Measurements from ENCODE around the gene HDAC4.

DNA sequence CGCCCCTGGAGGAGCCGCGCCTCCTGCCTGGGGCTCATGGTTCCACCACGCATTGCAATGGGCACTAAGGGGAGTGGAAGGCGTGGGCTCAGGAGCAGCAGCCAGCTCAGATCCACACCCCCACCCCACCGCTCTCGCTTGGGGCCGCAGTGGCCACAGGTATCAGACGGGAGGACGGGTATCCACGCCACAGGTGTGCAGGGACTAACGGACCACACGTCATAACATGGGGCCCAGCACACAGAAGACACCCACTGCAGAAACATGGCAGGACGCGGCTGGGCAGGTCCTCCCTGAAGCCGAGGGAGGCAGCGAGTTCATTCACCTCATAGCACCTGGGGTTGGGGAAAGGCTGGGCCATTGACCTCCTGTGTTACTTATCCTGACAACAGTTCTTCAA, 13.0 kb downstream of the HDAC4 start:
- no peak for TF ChIP-seq FOXK2 (IDR thresholded peaks at IDR 0.05)
- TF ChIP-seq FOXM1 (IDR thresholded peaks at IDR 0.05; ENCODE audit: borderline replicate concordance) = no peak
- TF ChIP-seq, protein P1, sequence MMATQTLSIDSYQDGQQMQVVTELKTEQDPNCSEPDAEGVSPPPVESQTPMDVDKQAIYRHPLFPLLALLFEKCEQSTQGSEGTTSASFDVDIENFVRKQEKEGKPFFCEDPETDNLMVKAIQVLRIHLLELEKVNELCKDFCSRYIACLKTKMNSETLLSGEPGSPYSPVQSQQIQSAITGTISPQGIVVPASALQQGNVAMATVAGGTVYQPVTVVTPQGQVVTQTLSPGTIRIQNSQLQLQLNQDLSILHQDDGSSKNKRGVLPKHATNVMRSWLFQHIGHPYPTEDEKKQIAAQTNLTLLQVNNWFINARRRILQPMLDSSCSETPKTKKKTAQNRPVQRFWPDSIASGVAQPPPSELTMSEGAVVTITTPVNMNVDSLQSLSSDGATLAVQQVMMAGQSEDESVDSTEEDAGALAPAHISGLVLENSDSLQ (IDR thresholded peaks at IDR 0.05) = no peak
- no peak for TF ChIP-seq HDGF (IDR thresholded peaks at IDR 0.05; ENCODE audit: borderline replicate concordance)

Measured in HEK293T (cell line).